OCI-LY7 (cell line): Measurements from ENCODE around the gene TCL1B.

Experiments used
- CTCF ChIP-seq: fragments of 200-600 bp; sonication (generic); conservative IDR thresholded peaks from 2 replicates; pipeline ENCODE4 v1.5.1; 2014; ENCODE audit warnings: mild to moderate bottlenecking, antibody characterized with exemption, low read length, moderate library complexity, mixed read lengths
- EZH2phosphoT487 ChIP-seq: fragments of 200-600 bp; sonication (generic); IDR thresholded peaks from 2 replicates; pipeline ENCODE4 v1.6.1; 2018; ENCODE audit warnings: low read depth, borderline replicate concordance, mild to moderate bottlenecking, mixed run types, antibody characterized with exemption, low read length, moderate library complexity, mixed read lengths

- TF ChIP-seq EZH2phosphoT487 (no peak), CTCF (no peak)
Measured at GRCh38 chr14:95700221-95700976, 14.2 kb downstream of the TCL1B start.
